ENCODE data around the gene SYPL1.

SYPL1 gene

DNA sequence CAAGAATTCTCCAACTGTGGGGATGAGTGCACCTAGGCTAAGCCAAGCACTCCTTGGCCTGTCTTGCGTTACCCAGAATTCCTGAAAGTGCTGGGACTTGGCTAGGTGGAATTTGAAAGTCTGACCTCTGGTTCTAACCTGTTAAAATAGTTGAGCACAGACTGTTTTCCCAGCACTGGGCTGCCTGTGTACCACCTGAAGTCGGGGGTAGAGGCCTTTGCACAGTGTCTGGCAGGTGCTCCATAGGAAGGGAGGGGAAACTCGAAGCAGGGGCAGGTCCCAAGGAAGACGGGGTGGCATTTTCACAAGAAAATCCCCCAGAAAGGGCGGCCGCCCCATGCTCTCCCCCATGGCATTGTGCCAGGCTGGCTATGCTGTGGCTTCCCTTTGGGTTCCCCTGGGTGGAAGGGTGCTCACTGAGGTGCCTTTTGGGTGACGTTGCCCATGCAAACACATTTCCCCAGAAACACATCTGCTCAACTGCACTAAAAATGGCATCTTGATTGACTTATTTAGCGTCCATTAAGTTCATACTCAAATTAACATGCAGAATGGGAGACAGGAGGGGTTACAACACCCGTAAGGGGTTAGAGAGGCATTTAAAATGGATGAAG lies 62.9 kb downstream of the SYPL1 start:
- no peak for DNase-seq

DNA sequence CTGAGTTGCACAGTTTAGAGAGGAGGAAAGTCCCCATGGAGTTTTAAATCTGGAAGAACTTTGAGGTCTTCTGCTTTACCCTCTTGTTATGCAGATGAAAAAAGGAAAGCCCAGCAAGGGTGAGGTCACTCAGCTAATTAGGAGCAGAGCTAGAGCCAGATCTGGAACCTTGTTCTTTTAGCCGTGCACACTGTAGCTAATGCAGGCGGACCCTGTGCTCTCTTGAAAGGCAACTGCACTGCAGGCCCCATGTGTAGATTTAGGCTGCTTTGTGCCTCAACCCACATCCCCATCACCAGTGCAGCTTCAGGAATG lies 63.4 kb downstream of the SYPL1 start:
- DNase-seq = no peak

DNA sequence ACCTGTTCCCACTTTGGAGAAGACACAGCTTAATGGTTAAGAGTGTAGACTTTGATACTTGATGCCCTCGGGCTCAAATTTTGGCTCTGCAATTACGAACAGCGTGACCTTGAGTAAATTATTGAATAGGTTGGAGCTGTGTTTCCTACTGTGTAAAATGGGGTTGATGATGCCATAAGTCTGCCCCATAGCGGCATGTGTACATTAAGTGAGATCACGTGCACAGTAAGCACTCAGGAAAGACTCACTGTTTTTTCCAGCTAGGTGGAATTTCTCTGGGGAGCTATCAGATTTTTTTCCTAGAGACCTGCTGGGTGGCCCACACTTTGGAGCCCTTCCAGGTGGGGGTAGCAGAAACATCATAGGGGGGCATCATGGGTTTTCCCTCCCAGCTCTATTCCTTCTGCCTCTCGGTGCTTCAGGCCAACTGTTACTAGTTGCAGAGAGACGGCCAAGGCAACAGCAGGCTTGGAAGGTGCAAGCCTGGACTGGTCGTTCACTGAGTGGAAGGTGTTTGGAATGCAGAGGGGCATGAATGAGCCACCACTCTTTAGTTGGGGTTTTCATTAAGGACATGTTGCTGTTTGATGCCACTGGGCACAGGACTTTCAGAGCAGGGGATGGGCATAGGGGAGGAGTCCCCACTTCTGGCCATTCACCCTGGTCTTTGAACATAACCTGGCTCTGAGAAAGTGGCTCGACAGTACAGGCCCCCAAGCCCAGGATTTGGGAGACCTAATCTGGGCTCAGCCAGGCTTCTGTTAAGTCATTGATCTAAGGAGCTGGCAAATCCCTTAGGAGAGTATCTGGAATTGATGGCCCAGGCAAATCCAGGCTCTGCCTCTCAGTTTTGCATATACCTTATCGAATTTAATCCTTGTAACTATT lies 64.0 kb downstream of the SYPL1 start:
- no peak for DNase-seq

DNA sequence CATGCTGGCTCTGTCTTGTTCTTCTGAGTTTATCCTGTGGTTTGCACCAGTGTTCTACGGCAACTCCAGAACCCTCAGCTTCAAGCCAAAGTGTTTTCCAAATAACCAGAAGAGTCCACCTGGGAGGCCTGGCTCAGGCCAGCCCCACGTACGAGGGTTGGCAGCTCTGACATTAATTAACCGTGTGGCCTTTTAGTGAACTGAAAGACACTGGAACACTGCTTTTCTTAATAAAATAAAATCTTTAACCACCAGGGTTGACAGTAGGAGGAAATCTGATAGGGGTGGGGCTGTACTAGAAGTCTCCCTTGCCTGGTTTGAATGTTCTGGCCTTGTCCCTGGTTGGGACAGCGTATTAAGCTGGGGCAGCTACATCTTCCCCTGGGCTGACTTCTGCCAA lies 64.9 kb downstream of the SYPL1 start:
- no peak for DNase-seq

DNA sequence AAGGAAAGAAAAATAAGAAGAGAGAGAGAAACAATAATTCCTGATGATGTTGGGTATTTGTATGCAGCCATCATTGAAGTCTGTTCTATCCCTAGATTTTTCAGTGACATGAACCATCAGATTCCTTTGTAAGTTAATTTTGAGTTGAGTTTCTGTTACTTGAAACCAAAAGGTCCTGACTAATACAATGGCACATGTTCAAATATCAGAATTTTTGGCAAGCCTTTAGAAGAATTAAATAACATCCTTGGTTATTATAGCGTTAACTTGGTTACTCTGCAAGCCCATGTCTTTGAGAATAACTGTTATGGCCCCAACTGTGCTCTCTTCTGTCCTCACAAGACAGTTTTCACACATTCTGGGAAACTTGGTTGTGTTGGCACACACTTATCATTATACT lies 66.5 kb downstream of the SYPL1 start:
- DNase-seq = no peak

DNA sequence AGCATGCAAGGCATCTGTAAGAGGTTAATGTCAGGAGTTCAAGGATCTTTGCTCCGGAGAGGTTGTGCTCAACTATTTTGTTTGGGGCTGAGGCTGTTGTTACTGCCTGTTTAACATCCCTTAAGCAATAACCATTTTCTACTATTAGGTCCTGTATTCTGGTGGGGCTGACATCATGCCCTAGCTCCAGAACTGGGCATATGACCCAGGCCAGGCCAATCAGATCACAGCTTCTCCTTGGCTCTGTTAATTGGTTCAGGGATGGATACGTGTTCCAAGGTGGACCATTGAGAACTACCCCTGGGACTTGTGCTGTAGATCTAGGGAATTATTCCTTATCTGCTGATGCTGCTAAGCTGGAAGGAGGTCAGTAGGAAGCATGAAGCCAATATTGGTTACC lies 67.0 kb downstream of the SYPL1 start:
- no peak for DNase-seq

DNA sequence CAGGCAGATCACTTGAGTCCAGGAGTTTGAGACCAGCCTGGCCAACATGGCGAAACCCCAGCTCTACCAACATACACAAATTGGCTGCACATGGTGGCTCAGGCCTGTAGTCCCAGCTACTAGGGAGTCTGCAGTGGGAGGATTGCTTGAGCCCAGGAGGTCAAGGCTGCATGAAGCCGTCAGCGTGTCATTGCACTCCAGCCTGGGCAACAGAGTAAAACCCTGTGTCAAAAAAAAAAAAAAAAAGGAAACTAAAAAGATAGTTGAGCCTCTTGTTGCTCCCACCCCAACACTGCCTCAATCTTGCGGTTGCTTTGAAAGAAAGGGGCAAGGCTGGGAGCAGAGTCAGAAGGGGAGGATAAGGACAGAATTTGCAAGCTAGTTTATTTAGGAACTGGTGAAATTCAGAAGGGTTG lies 69.9 kb downstream of the SYPL1 start:
- DNase-seq = no peak

DNA sequence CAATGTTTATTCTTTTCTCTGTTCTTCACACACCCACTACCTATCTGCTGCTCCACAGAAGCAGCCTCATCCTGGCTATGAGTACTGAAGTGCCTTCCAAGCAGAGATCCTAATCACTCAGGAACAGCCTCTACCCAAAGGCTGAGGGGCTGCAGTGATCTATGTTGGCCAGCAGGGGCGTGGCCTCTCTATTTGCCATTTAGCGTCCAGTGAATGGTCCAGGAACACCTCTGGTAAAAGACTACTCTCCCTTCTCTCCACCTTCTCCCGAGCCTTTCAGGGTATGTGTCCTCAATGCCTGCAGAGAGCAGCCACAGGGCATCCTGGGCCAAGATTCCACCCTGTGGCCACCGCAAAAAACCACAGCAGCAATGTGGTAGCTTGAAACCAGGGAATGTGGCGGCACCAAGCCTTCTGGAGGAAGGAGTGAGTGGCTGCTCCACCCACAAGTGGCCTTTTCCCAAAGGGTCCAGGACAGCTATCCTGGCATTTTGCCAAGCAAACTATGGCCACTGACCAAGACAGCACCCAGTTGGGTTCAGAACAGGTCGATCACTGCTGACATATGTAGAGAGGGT lies 70.9 kb downstream of the SYPL1 start:
- peak; percentile 35 for DNase-seq
